ENCODE measurements around the gene TNFRSF1A. TPM values are rescaled to one million over a fixed set of nuclear protein-coding genes. Genes with fewer than 3 reads are reported as not detected.

TNFRSF1A gene
- total RNA-seq, 1 donor from 2014 or later, result 185 TPM

DNA sequence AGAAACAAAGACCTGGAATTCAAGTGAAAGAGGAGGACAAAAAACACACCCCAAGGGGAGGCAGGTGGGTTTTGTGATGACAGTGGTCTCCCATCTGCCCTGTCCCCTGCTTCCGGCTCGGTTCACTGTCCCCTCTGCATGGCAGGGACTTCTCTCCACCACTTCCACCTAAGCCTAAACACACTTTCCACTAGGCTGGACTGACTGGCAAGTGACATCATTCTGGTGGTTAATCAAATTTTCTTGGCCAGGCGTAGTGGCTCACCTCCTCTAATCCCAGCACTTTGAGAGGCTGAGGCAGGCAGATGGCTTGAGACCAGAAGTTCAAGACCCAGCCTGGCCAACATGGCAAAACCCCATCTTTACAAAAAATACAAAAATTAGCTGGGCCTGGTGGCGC is 19.5 kb downstream of the TNFRSF1A start:
- H3K4me1 ChIP-seq, result peaks cover 49% of the 10 kb centered on the region
- TF ChIP-seq, protein P1, sequence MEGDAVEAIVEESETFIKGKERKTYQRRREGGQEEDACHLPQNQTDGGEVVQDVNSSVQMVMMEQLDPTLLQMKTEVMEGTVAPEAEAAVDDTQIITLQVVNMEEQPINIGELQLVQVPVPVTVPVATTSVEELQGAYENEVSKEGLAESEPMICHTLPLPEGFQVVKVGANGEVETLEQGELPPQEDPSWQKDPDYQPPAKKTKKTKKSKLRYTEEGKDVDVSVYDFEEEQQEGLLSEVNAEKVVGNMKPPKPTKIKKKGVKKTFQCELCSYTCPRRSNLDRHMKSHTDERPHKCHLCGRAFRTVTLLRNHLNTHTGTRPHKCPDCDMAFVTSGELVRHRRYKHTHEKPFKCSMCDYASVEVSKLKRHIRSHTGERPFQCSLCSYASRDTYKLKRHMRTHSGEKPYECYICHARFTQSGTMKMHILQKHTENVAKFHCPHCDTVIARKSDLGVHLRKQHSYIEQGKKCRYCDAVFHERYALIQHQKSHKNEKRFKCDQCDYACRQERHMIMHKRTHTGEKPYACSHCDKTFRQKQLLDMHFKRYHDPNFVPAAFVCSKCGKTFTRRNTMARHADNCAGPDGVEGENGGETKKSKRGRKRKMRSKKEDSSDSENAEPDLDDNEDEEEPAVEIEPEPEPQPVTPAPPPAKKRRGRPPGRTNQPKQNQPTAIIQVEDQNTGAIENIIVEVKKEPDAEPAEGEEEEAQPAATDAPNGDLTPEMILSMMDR (IDR thresholded peaks at IDR 0.05), result no peak
- ATAC-seq (no peak), DNase-seq (no peak)
- intact Hi-C loops (cut with DNase I), result loop anchor here (10.0 kb wide), 1 partner anchor 142 kb away; no protein-coding TSS in a partner anchor
- H3K27ac ChIP-seq, result no peak overlapping the region
- H3K4me3 ChIP-seq, result no peak overlapping the region
- no peaks in the 10 kb centered on the region for H3K9me3 ChIP-seq
- H3K27me3 ChIP-seq, result no peaks in the 10 kb centered on the region
- peaks cover 10% of the 10 kb centered on the region for H3K36me3 ChIP-seq

DNA sequence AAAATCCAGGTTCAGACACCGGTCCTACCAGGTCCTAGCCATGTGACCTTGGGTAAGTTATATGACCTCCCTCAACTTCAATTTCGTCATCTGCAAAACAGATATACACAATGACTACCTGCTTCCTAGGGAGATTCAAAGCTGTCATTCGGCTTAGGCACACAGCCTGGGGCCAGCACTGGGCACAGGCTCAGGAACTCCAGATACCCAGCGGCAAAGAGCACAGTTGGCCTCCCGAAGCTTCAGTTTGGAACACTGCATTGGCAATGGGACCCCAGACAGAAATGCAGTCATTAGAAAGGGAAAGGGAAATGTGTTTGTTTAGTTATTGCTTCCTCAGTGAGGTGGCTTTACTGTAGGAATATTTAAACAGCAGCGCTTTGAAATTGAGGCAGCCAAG is 20.0 kb downstream of the TNFRSF1A start:
- DNase-seq (no peak), ATAC-seq (no peak)
- intact Hi-C loops (cut with DNase I), result loop anchor here (10.0 kb wide), 1 partner anchor 143 kb away; no protein-coding TSS in a partner anchor
- TF ChIP-seq, protein P1 (IDR thresholded peaks at IDR 0.05), result no peak
- peaks cover 45% of the 10 kb centered on the region for H3K4me1 ChIP-seq
- H3K27ac ChIP-seq, result no peak overlapping the region
- no peaks in the 10 kb centered on the region for H3K27me3 ChIP-seq
- H3K9me3 ChIP-seq, result no peaks in the 10 kb centered on the region
- H3K4me3 ChIP-seq, result no peak overlapping the region
- peaks cover 6% of the 10 kb centered on the region for H3K36me3 ChIP-seq

DNA sequence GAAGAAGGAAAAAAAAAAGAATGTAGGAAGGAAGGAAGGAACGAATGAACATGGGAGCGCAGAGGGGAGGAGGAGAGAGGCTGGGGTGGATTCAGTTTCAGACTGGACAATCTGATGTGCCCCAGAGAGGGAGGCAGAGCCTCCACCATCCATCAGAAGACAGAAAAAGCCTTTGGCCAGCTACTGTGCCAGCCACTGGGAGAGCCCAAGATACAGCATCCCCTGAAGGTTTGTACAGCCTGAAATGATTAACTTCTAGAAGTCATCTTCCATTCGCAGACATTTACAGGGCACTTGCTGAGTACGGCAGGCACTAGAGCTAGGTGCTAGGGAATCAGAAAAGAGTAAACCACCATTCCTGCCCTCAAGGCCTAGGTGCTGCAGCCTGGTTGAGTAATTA is 22.4 kb downstream of the TNFRSF1A start:
- no peak for DNase-seq
- H3K36me3 ChIP-seq, result no peaks in the 10 kb centered on the region
- H3K27ac ChIP-seq, result no peak overlapping the region
- intact Hi-C loops (cut with DNase I), result no loop called here
- TF ChIP-seq, protein P1 (IDR thresholded peaks at IDR 0.05), result no peak
- H3K27me3 ChIP-seq, result no peaks in the 10 kb centered on the region
- no peaks in the 10 kb centered on the region for H3K9me3 ChIP-seq
- no peak for ATAC-seq
- H3K4me3 ChIP-seq, result no peak overlapping the region
- peaks cover 22% of the 10 kb centered on the region for H3K4me1 ChIP-seq

DNA sequence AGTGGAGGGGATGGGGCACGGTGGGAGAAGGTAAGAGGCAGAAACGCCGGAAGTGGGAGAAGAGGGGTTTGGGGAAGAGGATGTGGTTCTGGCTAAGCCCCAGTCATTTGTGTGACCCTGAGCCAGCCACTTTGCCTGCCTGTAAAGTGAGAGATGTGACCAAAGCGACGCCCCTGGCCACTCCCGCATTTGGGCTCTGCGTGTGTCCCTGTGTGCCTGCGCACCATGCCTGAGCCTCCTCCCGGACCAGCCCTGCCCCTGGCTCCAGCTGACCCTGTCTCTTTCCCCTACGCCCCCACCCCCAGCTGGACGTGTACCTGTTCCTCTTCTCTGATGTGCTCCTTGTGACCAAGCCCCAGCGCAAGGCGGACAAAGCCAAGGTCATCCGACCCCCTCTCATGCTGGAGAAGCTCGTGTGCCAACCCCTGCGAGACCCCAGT is 23.4 kb downstream of the TNFRSF1A start:
- no peaks in the 10 kb centered on the region for H3K36me3 ChIP-seq
- no peak for ATAC-seq
- no peaks in the 10 kb centered on the region for H3K9me3 ChIP-seq
- H3K27me3 ChIP-seq, result no peaks in the 10 kb centered on the region
- no peak overlapping the region for H3K4me3 ChIP-seq
- TF ChIP-seq, protein P1 (IDR thresholded peaks at IDR 0.05), result no peak
- H3K4me1 ChIP-seq, result peaks cover 13% of the 10 kb centered on the region
- intact Hi-C loops (cut with DNase I), result no loop called here
- no peak for DNase-seq
- no peak overlapping the region for H3K27ac ChIP-seq

DNA sequence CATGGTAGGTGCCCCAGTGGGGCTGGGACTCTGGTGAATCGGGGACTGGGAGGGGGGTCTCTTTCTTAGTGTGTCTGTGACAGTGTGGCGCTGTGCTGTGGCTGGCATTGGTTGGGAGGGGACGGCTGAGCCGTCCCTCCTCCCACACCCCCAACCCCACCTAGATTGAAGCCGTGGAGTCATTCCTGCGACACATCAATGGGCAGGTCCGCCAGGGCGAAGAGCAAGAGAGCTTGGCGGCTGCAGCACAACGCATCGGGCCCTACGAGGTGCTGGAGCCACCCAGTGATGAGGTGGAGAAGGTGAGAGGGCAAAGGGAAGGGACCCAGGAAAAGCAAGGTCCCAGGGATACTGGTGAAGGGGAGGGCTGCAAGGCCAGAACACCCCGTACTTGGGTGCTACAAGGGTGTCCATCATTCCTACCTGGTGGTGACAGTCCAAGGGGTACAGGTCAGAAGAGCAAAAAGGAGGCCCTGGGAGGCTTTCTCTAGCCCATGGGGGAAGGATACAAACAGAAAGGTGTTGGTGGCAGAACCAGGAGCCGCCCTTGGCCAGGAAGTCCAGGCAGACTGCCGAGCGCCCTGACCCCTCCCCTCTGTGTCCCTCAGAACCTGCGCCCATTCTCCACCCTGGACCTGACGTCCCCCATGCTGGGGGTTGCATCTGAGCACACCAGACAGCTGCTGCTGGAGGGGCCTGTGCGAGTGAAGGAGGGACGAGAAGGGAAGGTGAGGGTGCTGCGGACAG is 24.0 kb downstream of the TNFRSF1A start:
- intact Hi-C loops (cut with DNase I), result no loop called here
- H3K4me3 ChIP-seq, result no peak overlapping the region
- H3K9me3 ChIP-seq, result no peaks in the 10 kb centered on the region
- H3K27ac ChIP-seq, result no peak overlapping the region
- H3K4me1 ChIP-seq, result peaks cover 12% of the 10 kb centered on the region
- H3K27me3 ChIP-seq, result no peaks in the 10 kb centered on the region
- no peaks in the 10 kb centered on the region for H3K36me3 ChIP-seq
- DNase-seq, result no peak
- ATAC-seq, result no peak
- TF ChIP-seq, protein P1 (IDR thresholded peaks at IDR 0.05), result no peak
